Gastrocnemius medialis (tissue), 4 donors: ENCODE data around the gene BCORL1.

Experiments
- CTCF ChIP-seq, 5 experiments: fragments of 450-650 bp in 3 of 5; fragments of 200-600 bp in 2 of 5; sonication (generic) in 2 of 5; IDR thresholded peaks in 4 of 5; conservative IDR thresholded peaks in 1 of 5; 1 replicate in 4 of 5; 2 replicates in 1 of 5; pipeline ENCODE4 v1.5.1; 2016 to 2019; ENCODE audit warnings: antibody characterized with exemption in 5 of 5, mild to moderate bottlenecking in 3 of 5, moderate library complexity in 3 of 5
- POLR2A ChIP-seq, 2 donors: fragments of 450-650 bp; IDR thresholded peaks; one replicate each; pipeline ENCODE4 v1.6.1; 2017; ENCODE audit warnings: antibody characterized with exemption in 2 of 2, mild to moderate bottlenecking in 2 of 2, moderate library complexity in 2 of 2

- TF ChIP-seq POLR2A (IDR thresholded peaks at IDR 0.05) (no peak), CTCF (IDR thresholded peaks at IDR 0.05 in 4 of 5, conservative IDR thresholded peaks at IDR 0.05 in 1 of 5) (no peak)
These were observed 117.7 kb downstream of the BCORL1 start for GRCh38 chrX:130100180-130100579.
